HG03139 (cell line): ENCODE data around the gene VIT.

Source experiments
- ATAC-seq: cut with Tn5 transposase; IDR thresholded peaks from one replicate; pipeline ENCODE4 v1.9.1; 2021; ENCODE audit not compliant: unreplicated experiment

Gene VIT

GRCh38 chr2:36708041-36708741 lies 11.7 kb downstream of the VIT start:
- ATAC-seq = no peak

DNA sequence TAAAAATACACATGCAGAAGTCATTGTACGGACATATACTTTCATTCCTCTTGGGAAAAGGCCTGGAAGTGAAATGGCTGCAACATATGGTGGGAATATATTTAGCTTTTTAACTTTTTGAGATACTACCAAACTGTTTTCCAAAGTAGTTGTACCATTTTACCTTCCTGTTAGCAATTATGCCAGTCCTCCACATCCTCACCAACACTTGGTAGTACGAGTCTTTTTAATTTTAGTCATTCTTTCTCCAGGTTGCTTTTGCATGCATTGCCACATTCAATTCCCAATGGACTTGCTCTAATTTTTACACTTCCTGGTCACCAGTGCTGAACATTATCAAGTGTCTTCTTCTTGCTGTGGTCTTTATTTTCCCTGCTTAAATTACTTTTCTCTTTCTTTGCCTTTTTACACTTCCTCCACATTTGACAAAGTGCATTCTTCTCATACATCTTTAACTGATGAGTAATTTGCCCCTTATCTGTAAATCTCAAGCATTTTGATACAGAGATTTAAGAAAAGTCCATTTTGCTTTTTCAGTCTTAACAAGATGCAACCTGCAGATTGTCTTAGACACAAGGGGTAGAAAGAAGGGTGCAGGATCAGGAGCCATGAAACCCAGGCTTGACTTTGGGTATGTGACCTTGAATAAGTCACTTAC lies 14.5 kb downstream of the VIT start:
- ATAC-seq = no peak

GRCh38 chr2:36711741-36712314 lies 15.3 kb downstream of the VIT start:
- ATAC-seq = no peak

GRCh38 chr2:36713310-36713709 lies 16.8 kb downstream of the VIT start:
- no peak for ATAC-seq

GRCh38 chr2:36716111-36716510 lies 19.6 kb downstream of the VIT start:
- ATAC-seq = no peak

DNA sequence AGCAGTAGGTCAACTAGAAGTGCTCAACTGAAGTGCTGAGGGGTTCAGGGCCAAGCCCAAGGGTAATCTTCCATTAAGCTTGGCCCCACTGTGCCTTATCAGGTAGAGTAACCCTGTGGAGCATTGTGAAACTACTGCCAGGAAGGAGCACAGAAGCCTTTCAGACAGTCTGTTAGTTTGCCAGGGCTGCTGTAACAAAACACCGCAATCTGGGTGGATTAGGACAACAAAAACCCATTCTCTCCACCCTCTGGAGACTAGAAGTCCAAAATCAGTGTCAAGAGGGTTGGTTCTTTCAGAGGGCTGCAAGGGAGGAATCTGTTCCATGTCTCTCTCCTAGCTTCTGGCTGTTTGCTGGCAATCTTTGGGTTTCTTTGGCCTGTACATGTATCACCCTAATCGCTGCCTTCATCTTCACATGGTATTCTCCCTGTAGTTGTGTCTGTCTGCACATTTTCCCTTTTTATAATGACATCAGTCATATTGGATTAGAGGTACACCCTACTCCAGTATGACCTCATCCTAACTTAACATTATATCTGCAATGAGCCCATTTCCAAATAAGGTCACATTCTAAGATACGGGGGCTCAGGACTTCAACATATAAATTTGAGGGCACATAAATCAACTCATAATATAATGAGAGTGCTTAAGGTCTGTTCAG lies 21.2 kb downstream of the VIT start:
- no peak for ATAC-seq

DNA sequence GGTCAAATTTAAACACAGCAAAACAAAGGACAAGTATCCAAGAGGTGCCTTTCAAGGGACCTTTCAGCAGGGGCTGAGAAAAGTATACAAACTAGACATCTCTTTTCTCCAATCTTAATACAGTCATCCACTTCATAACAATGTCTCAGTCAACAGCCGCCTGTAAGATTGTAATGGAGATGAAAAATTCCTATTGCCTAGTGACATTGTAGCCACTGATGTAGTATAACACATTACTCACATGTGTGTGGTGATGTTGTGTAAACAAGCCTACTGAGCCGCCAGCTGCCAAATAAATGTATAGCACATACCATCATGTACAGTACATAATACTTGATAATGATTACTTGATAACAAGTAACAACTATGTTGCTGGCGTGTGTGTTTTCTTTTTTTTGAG lies 31.0 kb downstream of the VIT start:
- ATAC-seq = no peak

DNA sequence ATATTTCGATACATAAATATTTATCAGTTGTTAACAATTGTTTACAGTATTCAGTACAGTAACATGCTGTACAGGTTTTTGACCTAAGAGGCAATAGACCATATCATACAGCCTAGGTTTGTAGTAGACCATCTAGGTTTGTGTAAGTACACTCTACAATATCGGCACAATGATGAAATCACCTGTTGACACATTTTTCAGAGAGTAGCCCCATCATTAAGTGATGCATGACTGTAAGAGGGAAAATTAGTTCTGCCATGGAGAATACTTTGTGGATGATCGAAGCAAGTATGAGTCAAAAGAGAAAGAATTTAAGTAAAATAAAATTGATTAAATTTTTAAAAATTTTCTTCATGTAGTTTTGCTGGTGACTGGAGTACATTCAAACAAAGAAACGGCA lies 32.6 kb downstream of the VIT start:
- ATAC-seq = no peak

- no peak for ATAC-seq
Observed at GRCh38 chr2:36731941-36732672, 35.6 kb downstream of the VIT start.

- no peak for ATAC-seq
Observed at GRCh38 chr2:36732673-36733036, 36.1 kb downstream of the VIT start.

DNA sequence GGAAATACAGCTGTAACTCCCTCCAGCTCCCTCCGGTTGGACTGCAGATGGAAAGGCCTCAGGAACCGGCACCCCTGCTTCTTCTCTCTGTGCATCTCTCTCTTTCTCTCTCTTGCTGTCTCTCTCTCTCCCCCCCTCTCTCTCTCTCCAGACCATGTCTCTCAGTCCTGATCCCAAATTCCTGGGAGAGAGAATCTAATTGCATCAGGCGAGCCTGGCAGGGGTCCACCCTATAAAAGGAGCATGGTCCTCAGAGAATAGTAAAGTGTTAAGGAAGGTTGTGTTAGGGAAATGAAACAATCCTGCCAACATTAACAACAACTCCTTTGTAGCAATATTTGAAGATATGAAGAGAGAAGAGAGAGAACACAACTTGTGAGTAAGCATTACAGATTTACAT lies 36.7 kb downstream of the VIT start:
- ATAC-seq = no peak

DNA sequence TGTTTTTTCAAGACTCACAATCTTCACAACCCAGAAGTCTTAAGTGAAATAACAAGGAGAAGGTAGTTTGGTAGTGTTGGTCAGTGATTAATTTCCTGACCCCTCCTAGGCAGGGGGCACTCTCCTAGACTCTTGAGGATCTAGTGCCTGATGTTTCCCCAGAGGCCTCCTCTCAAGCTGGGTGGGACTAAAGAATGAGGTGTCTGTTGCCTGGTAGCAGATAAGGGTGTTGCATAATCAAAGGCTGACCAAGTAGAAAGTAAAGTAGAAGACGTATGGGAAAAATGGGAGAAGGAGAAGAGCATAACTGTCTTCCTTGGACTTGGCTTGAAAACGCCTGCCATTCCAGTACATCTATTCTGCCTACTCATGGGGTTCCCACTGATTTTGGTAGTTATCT lies 37.8 kb downstream of the VIT start:
- no peak for ATAC-seq

DNA sequence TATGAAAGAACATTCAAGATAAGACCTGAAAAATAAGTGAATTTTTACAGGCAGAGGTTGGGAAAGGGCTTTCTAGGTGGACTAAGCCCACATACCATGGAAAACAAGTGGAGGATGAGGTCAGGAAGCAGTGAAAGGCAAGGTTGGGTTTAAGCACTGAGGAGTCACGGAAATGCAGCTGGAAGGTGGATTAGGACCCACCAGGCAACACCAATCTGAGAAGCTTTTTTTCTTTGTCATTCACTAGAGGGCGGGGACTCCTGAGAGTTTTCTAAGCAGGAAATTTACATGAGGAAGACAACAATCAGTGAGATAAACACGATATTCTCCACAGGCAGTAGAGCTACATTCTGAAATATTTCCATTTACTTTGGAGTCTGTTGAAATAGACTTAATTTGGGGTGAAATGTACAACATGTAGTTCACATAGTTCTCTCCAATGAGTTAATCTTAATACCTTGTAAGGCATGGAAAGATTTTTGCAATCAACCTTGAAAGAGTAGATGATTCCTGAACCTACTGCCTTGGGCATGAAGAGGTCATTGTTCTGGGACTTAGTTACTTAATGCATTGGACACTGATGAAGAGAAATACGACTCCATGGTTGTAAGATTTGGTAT lies 40.7 kb downstream of the VIT start:
- no peak for ATAC-seq

DNA sequence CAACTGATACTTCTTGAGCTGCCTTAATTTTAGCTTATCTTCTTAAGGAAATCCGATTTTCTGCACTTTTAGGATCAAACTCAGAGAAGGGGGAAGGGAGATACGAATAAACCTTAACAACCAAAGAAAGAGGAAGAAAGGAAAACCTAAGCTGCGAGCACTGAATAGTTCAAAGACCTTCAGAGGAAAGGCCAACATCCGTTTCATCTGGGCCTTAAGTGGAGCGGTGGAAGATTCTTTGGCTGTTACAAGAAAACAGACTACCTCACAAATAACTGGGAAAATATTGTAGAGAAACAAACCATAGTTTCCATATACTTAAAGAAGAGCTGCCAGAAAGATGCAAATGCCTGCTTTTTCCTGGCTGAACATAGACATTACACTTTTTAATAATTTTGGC lies 43.6 kb downstream of the VIT start:
- ATAC-seq = no peak

GRCh38 chr2:36741188-36741837 lies 44.8 kb downstream of the VIT start:
- ATAC-seq = no peak

- no peak for ATAC-seq
Observed at GRCh38 chr2:36743954-36744353, 47.4 kb downstream of the VIT start.

- ATAC-seq = no peak
Observed at GRCh38 chr2:36748166-36748565, 51.7 kb downstream of the VIT start.

DNA sequence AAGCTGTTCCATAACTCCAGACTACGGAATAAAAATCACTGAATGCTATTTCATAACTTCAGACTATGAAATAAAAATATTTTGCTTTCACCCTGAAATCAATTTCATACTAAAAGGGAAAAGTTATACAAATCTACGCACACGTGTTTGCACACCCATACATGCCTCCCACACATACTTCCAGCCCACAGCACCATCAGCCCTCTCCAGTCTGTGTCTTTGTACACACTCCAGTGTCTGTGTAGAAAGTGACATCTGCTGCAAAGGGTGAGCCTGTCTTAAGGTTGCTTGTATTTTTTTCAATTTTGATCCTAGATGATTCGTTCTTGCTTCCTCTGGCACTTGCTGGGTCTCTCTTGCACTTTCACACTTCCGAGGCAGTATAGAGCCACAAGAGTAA lies 53.6 kb downstream of the VIT start:
- ATAC-seq = no peak

GRCh38 chr2:36753706-36754221 lies 57.3 kb downstream of the VIT start:
- no peak for ATAC-seq

DNA sequence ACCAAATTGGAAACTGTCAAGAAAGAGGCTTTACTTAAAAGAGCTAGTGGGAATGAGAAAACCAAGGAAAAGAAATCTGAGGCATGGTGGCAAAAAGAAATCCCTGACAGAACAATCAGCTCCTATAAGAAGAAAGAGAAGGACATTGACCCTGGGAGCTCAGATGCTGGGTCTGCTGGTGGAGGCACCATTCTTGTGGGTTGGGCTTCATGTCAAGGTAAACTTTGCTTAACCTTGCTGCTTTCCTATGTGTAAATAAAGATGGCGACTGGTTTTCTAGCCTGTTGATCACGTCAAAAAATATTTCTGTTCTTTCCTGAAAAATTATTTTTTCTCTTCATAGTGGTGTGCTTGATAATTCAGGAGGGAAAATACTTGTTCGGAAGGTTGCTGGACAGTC lies 58.1 kb downstream of the VIT start:
- no peak for ATAC-seq
